GM18870 (cell line): ENCODE data around the gene UCMA.

Experiments
- ATAC-seq: cut with Tn5 transposase; IDR thresholded peaks from one replicate; pipeline ENCODE4 v1.9.1; 2021; ENCODE audit warnings: moderate library complexity; ENCODE audit not compliant: unreplicated experiment

UCMA gene

DNA sequence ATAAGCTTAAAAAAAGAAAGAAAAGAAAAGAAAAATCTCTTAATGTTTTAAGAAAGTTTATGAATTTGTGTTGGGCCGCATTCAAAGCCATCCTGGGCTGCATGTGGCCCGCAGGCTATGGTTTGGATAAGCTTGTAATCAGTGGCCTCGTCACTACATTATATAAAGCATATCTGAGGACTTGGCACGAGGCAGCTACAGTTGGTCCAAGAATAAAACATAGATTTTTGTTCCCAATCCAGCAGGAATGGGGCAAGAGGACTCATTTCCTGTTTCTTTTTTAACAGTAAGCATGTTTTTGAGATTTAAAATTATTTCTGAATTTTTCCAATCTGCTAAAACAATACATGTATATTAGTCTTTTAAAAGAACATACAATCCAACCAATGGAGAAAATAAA lies 44.2 kb downstream of the UCMA start:
- no peak for ATAC-seq

DNA sequence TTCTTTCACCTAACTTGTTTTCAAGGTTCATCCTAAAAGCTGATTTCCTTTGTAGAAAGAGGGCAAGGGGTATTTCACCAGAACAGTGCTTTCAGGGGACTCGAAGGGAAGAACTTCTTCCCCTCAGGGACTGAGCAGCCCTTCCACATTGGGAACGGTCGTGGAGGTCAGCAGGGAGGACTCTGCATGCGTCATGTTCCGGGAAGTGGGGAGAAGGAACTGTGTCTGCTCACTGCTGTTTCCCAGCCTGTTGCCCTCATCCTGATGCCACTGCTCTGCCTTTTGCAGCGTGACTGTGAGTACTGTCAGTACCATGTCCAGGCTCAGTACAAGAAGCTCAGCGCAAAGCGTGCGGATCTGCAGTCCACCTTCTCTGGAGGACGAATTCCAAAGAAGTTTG lies 45.6 kb downstream of the UCMA start:
- no peak for ATAC-seq

DNA sequence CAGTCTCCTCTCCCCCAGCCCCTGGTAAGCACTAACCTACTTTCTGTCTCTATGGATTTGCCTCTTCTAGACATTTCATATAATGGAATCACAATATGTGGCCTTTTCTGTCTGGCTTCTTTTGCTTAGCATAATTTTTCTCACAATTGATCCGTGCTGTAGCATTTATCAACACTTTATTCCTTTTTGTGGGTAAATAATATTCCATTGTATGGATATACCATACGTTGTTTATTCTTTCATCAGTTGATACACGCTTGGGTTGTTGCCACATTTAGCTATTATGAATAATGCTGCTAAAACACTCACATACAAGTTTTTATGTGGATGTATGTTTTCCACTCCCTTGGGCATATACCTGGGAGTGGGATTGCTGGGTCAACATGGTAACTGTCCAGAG lies 47.0 kb downstream of the UCMA start:
- no peak for ATAC-seq

DNA sequence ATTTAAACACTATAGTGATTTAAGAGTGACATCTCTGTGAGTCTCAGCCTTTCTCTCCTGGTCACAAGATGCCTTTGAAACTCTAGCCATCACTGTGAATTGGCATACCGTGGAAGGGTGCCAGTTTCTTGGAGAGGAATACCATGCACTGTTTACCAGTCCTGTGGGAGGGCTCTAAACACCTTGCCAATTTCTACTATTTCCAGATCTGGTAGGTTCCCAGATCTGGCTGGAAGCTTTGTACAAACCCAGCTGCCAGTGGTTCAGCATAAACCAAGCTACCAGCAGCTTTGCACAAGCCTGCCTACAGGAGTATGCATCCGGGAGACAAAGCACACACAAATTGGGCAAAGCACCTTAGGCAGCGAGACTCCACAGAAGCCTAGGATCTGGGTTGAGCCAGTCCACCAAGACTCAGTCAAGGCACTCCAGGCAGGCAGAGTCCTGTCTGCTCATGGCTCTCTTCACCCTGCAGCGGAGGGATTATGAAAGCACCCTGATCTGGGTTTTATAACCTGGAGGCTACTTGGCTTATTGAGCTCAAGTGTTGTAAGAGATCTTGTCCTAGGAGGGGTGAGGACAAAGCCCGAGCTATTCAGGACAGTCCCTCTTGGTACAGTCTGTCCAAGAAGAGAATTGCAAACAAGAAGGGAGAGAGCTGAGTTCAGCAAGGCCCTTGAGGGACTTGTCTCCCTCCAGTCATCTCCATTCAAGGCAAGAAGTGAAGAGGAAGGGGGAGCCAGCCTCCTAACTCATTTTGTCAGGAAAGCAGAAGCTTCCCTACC lies 49.3 kb downstream of the UCMA start:
- ATAC-seq = no peak

DNA sequence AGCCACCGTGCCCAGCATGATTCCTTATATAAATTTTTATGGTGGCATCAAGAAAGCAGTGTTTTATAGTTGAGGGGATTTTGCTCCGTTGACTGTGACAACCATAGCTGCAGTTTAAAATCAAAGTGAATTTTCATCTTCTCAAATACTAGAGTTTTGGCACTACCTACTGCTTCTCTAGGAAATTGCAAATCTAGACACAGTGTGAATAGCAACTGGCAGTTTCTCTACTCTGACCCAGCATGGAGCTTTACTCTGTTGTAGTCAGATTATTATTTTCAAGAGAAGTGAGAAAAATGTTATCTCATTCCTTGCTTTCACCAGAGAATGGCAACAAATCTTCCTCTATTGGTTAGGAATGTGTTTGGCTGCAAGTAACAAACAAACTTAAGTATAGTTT lies 49.9 kb downstream of the UCMA start:
- ATAC-seq = no peak

DNA sequence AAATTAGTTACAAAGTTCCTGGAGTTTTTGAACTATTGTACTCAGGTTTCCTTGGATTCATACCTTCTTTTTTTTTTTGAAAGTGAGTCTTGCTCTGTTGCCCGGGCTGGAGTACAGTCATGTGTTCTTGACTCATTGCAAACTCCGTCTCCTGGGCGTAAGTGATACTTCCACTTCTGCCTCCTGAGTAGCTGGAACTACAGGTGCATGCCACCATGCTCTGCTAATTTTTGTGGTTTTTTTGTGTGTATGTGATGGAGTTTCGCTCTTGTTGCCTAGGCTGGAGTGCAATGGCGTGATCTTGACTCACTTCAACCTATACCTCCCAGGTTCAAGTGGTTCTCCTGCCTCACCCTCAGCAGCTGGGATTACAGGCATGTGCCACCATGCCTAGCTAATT lies 50.5 kb downstream of the UCMA start:
- no peak for ATAC-seq

DNA sequence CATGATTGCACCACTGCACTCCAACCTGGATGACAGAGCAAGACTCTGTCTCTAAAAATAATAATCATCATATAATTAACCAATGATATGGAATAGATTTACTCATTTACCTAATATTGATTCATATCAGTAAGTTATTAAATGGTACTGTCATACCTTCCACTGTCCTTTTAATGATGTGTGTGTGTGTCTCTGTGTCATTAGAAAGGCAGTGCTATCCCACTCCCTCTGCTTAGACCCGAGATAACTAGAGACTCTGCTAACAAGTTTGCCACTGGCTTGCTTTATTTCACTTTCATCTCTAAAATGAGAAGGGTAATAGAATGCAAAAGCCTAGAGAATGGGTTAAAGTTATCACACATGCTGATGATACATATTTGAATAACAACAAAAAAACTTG lies 51.8 kb downstream of the UCMA start:
- no peak for ATAC-seq

DNA sequence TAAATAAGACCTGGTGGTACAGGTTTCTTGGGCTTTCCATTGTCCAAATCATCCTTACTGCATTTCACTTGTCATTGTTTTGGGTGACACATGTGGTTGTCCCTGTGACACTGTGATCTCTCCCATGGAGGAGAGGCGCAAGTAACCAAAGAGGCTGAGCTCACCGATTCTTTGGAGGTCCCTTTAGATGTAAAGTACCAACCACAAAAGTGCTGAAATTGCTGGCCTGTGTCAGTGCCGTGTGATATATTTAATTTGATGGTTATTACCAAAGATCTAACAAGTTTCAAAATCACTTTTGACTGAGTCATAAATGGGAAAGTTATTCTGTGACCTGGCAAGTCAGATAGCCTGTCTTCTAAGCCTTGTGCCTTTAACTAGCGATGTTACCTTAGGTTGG lies 53.4 kb downstream of the UCMA start:
- ATAC-seq = no peak

DNA sequence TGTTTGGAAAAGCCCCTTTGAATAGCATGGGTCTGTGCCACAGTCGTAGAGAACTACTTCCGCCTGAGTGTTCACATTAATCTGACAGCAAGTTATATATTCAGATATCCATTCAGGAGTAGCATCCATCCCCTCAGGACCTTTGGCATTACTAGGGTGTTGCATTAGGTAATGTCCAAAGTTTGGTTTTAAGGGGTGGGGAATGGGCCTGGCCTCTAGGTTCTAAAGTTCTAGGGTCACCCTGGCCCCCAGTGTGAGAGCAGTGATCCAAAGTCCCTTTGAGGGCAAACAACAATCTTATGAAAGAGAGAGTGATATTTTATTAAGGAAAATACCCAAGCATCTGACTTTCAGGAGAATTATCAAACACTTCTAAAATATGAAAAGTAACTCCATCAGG lies 60.6 kb downstream of the UCMA start:
- no peak for ATAC-seq
